Left renal pelvis (tissue), 4 donors: ENCODE data around the gene OLA1. TPM values are rescaled to one million over a fixed set of nuclear protein-coding genes. Genes with fewer than 3 reads are reported as not detected.
"Not testable (repeated sequence)": the region's sequence is repeated elsewhere in the genome, so short reads cannot be mapped to it uniquely, and the experiment has no call there.

Experiments used
- DNase-seq, 4 donors: peaks; one replicate each; pipeline ENCODE4 v3.0.0-alpha.2; 2013; ENCODE audit warnings: low read depth in 4 of 4, low spot score in 3 of 4
- polyA plus RNA-seq, 4 donors: library from polyadenylated mRNA; unstranded; fragments of 120-200 nt; gene quantifications; one replicate each; pipeline ENCODE4 v1.2.1, GENCODE V29; 2013; ENCODE audit not compliant: insufficient read length in 4 of 4

The OLA1 gene
- 100 to 1,000 TPM in 3 of 4 donors, 10 to 100 TPM in 1; 99.6 to 200 (median 161) TPM for polyA plus RNA-seq

- DNase-seq, result peak; percentile 80 to 92 (median 88)
Observed at GRCh38 chr2:174248187-174248997, at the start of gene OLA1. Gene OLA1 (minus strand): TSS chr2:174248532. CDS start chr2:174246815, 1,717 bp downstream.

- DNase-seq, result no peak
Observed at GRCh38 chr2:174292908-174293307, 44.6 kb upstream of the OLA1 start.

GRCh38 chr2:174286172-174286571, 37.8 kb upstream of the OLA1 start:
- no peak for DNase-seq

- no peak for DNase-seq
Observed at GRCh38 chr2:174282441-174282840, 34.1 kb upstream of the OLA1 start.

- DNase-seq, result no peak
Observed at GRCh38 chr2:174281736-174282135, 33.4 kb upstream of the OLA1 start.

GRCh38 chr2:174280596-174280995, 32.3 kb upstream of the OLA1 start:
- DNase-seq, result no peak

GRCh38 chr2:174270263-174270662, 21.9 kb upstream of the OLA1 start:
- not testable (repeated sequence) for DNase-seq

- no peak for DNase-seq
Observed at GRCh38 chr2:174266288-174266687, 18.0 kb upstream of the OLA1 start.

- no peak for DNase-seq
Observed at GRCh38 chr2:174263997-174264396, 15.7 kb upstream of the OLA1 start.

- DNase-seq, result peak in 1 of 4 donors; percentile 22
Observed at GRCh38 chr2:174259981-174260380, 11.6 kb upstream of the OLA1 start.

GRCh38 chr2:174254267-174254666, 5.9 kb upstream of the OLA1 start:
- no peak for DNase-seq

GRCh38 chr2:174248998-174249592, 763 bp upstream of the OLA1 start:
- no peak for DNase-seq

- peak in 2 of 4 donors; percentile 8 to 10 for DNase-seq
Observed at GRCh38 chr2:174247474-174248186, 702 bp downstream of the OLA1 start.

GRCh38 chr2:174246944-174247381, 1.4 kb downstream of the OLA1 start:
- no peak for DNase-seq

GRCh38 chr2:174245628-174246027, 2.7 kb downstream of the OLA1 start:
- DNase-seq, result not testable (repeated sequence)

- no peak for DNase-seq
Observed at GRCh38 chr2:174245065-174245464, 3.3 kb downstream of the OLA1 start.

GRCh38 chr2:174243812-174244211, 4.5 kb downstream of the OLA1 start:
- DNase-seq, result no peak

GRCh38 chr2:174240097-174240496, 8.2 kb downstream of the OLA1 start:
- no peak for DNase-seq

GRCh38 chr2:174236429-174236828, 11.9 kb downstream of the OLA1 start:
- no peak for DNase-seq

- no peak for DNase-seq
Observed at GRCh38 chr2:174235680-174236079, 12.7 kb downstream of the OLA1 start.

- DNase-seq, result no peak
Observed at GRCh38 chr2:174233771-174234275, 14.5 kb downstream of the OLA1 start.
